IPS-18c (cell line): ENCODE measurements around the gene MEDAG.
"Not testable (repeated sequence)": the region's sequence is repeated elsewhere in the genome, so short reads cannot be mapped to it uniquely, and the experiment has no call there.

Experiments used
- H3K4me3 ChIP-seq: 2 replicates; pipeline ENCODE4 v1.7.0; 2013; ENCODE audit warnings: low read depth, mild to moderate bottlenecking, low read length, moderate library complexity; ENCODE audit not compliant: insufficient read depth
- H3K9me3 ChIP-seq: one replicate; pipeline ENCODE4 v1.6.1; 2013; ENCODE audit warnings: mild to moderate bottlenecking, low read length, moderate library complexity; ENCODE audit not compliant: control insufficient read depth, insufficient read depth

The MEDAG gene

DNA sequence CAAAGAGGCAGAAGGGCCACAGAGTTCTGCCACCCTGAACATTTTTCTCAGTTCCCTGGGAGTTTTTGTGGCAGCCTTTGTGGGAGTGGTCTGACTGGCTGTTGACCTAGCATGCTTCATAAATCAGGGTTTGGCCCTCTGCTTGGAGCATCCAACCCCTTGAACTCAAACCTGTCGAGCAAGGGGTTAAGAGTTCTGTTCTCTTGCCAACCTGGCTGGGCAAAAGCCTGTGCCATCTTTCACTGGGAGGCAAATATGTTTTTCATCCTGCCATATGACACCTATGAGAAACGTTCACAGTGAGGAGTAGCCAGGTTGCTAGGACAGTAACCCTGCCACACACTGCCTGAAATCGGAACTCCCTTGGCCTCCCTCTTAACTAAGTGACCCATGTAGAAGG, 18.6 kb downstream of the MEDAG start:
- no peaks in the 10 kb centered on the region for H3K9me3 ChIP-seq
- H3K4me3 ChIP-seq = no peak overlapping the region

- H3K9me3 ChIP-seq = no peaks in the 10 kb centered on the region
- H3K4me3 ChIP-seq = no peak overlapping the region
These were observed 19.4 kb downstream of the MEDAG start for GRCh38 chr13:30925429-30925828.

- Histone ChIP-seq H3K9me3 (no peaks in the 10 kb centered on the region), H3K4me3 (no peak overlapping the region)
These were observed 20.7 kb downstream of the MEDAG start for GRCh38 chr13:30926781-30927180.

GRCh38 chr13:30927188-30927587, 21.1 kb downstream of the MEDAG start:
- H3K9me3 ChIP-seq, H3K4me3 ChIP-seq: not testable (repeated sequence)

GRCh38 chr13:30927595-30927994, 21.5 kb downstream of the MEDAG start:
- no peaks in the 10 kb centered on the region for H3K9me3 ChIP-seq
- no peak overlapping the region for H3K4me3 ChIP-seq

- Histone ChIP-seq H3K4me3 (no peak overlapping the region), H3K9me3 (no peaks in the 10 kb centered on the region)
These were observed 22.9 kb downstream of the MEDAG start for GRCh38 chr13:30928978-30929377.

GRCh38 chr13:30932481-30933353, 26.6 kb downstream of the MEDAG start, which contains the start of gene TEX26:
Gene TEX26 (plus strand): TSS chr13:30932656. CDS start chr13:30932716, 60 bp downstream.
- no peaks in the 10 kb centered on the region for H3K9me3 ChIP-seq
- peak within 1 kb of the TSS; percentile 29 for H3K4me3 ChIP-seq

DNA sequence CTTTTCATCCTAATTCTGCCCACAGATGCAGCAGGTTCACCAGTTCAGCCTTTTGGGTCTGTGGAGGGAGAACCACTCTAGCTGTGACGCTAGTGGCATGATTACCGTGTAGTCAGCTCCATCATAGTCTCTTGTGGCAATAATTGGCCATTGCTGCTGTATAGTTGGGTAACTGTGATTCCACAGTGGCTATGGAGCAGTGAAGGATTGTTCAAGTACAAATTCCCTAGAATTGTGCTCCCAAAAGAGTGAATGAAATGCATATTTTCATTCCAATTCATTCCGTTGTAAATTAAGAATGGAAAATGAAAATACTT, 27.2 kb downstream of the MEDAG start:
- Histone ChIP-seq H3K4me3 (no peak overlapping the region), H3K9me3 (no peaks in the 10 kb centered on the region)

GRCh38 chr13:30934381-30934780, 28.3 kb downstream of the MEDAG start:
- H3K9me3 ChIP-seq = no peaks in the 10 kb centered on the region

DNA sequence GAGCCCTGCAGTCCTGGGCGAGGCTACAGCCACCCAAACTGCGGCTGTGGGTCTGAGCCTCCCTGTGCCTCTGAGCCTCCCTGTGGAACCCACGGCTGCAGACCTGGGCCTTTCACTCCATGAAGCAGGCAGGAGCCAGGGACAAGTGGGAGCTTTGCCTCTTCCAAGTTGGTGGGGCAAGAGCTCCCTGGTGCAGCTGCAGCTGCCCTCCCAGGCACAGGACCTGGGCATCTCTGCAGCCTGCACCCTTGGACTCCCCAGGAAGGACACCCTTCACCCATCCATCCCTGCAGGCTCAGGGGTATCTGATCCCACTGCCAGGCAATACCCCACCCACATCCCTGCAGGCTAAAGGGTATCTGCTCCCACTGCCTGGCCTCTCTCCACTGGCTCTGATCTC, 28.7 kb downstream of the MEDAG start:
- Histone ChIP-seq H3K9me3 (no peaks in the 10 kb centered on the region), H3K4me3 (no peak overlapping the region)

More at GRCh38 chr13:30934381-30934780, 28.3 kb downstream of the MEDAG start:
- no peak overlapping the region for H3K4me3 ChIP-seq

GRCh38 chr13:30936971-30937370, 30.9 kb downstream of the MEDAG start:
- H3K9me3 ChIP-seq = no peaks in the 10 kb centered on the region
- no peak overlapping the region for H3K4me3 ChIP-seq

GRCh38 chr13:30943881-30944280, 37.8 kb downstream of the MEDAG start:
- no peak overlapping the region for H3K4me3 ChIP-seq
- H3K9me3 ChIP-seq = no peaks in the 10 kb centered on the region

DNA sequence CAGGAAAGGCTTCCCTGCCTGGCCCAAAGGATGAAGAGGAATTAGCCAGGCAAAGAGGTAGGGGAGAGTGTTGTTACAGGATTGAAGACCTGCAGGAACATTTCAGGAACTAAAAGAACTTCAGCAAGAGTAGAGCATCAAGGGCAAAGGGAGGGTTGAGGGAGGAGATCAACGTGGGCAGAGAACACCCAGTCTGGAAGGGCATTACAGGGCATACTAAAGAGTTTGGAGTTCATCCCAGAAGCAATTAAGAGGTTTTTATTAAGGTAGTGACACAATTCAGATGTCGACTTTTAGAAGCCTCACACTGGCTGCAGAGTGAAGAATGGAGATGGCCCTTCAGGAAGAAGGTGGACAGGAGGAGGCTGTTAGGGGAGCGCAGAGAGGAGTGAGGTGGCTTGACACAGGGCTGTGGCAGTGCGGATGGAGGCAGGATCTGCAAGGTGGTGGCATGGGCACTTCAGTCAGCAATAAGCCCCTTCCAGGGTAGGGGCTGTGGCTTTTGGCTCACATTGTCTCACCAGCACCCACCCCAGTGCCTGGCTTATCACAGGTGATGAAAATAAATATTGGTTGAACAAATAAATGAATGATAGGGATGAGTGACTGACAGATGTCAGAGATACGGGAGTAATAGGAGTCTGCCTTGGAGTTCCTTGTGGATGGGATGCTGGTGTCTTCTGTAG, 51.3 kb downstream of the MEDAG start:
- Histone ChIP-seq H3K4me3 (no peak overlapping the region), H3K9me3 (no peaks in the 10 kb centered on the region)

GRCh38 chr13:30959678-30960077, 53.6 kb downstream of the MEDAG start:
- Histone ChIP-seq H3K9me3 (no peaks in the 10 kb centered on the region), H3K4me3 (no peak overlapping the region)

DNA sequence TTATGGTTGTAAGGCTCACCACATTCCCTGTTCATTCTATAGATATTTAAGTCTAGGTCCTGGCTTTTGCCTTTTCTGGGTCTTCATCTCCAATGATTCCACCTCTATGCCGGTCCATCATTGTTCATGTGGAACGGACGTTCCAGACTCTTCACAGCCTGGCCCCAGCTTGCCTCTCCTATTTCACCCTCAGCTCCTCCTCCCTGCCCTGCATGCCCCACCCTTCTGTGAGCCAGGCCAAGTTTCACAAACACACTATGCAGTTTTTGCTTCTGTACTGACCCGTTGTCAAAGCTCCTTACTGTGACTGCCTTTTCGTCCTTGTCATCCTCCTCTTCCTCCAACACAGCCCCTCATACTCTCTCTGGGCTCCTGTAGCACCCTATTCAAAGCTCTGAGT, 57.7 kb downstream of the MEDAG start:
- Histone ChIP-seq H3K4me3 (no peak overlapping the region), H3K9me3 (peaks cover 2% of the 10 kb centered on the region)

DNA sequence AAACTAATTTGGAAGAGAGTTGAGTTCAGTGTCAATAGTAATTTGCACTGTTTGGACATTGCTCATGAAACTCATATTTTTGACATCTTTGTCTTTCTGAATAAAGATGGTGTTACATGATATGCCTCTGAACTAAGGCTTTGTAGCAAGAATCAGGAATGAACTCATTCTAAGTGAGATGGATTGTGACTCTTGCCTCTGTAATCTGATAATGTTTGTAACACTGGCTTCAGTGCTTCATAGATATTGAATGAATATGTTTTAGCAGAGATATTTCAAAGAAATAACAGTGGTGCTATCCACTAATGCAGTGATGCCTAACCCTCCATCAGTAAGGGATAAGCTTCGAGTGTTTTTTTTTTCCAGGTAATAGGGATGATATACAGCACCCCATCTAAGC, 59.3 kb downstream of the MEDAG start:
- Histone ChIP-seq H3K9me3 (peaks cover 2% of the 10 kb centered on the region), H3K4me3 (no peak overlapping the region)

- Histone ChIP-seq H3K9me3 (peaks cover 2% of the 10 kb centered on the region), H3K4me3 (no peak overlapping the region)
These were observed 60.0 kb downstream of the MEDAG start for GRCh38 chr13:30966101-30966500.

DNA sequence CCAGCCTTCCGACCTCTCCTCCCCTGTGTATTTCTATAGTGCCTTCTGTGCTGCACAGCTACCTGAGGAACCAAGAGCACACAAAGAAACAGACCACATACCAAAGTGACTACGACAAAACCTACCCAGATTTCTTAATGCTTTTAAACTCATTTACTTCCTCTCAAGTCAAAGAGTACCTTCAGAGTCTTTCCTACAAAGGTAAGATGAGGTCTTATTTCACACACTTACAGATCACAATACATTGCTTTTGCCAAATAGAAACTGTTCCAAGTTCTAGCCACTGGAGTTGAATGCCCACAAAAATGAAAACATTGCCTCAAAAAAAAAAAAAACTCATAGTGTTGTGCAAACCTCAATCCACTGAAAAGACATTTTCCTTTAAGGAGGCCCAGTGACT, 62.8 kb downstream of the MEDAG start:
- no peak overlapping the region for H3K4me3 ChIP-seq
- peaks cover 2% of the 10 kb centered on the region for H3K9me3 ChIP-seq
